ENCODE measurements around the gene KCNG4. TPM values are rescaled to one million over a fixed set of nuclear protein-coding genes. Genes with fewer than 3 reads are reported as not detected.

The KCNG4 gene
- total and polyA plus RNA-seq, 2 of the 8 experiments (the other 6 are each of a cell fraction or from before 2014, with no cell fraction given), result not detected

DNA sequence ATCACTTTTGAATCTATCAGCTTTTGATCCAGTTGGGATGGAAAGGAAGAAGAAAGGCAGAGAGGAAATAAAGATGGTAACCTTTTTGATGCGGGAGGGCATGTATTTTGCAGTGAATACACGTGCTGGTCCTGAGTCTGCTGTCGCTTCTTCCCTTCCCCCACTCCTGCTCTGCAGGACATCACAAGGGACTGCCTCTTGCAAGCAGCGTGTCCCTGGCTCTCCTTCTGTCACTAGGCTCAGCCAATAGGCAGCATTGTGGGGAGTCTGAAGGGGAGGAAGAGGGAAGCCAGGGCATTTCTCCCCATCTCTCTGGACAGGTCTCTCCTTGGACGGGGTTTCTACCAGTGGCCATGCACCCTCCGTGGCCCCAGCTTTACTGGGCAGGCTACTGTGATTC is 39.2 kb upstream of the KCNG4 start:
- Histone ChIP-seq H3K27ac (ENCODE audit: low read depth, low read length) (no peak overlapping the region), H3K4me3 (ENCODE audit: extremely low read depth in 1 of 4, insufficient read depth in 2 of 4, low read depth in 3 of 4, low read length in 4 of 4) (no peak overlapping the region), H2AFZ (ENCODE audit: low read length) (peak overlapping the region; percentile 78; the same call in 1 of the 2 replicates), H3K36me3 (ENCODE audit: control insufficient read depth in 2 of 4, insufficient read depth in 4 of 4, low read length in 3 of 4) (no peaks in the 10 kb centered on the region), H2BK5ac (ENCODE audit: low read depth, low read length) (peak overlapping the region; percentile 4; the same call in 1 of the 2 replicates), H4K5ac (ENCODE audit: insufficient read length, low read depth, low read length) (no peak overlapping the region), H3K4me2 (ENCODE audit: insufficient read depth in 1 of 2, low read depth in 2 of 2, low read length in 2 of 2) (peak overlapping the region in 1 of 2 experiments; percentile 30; a peak in 3 of 4 replicates), H2AK5ac (ENCODE audit: low read depth, low read length) (no peak overlapping the region), H3K9me3 (ENCODE audit: insufficient read depth in 2 of 2, low read depth in 1 of 2, low read length in 1 of 2) (no peaks in the 10 kb centered on the region), H4K8ac (ENCODE audit: extremely low read depth, insufficient read depth, low read length) (no peak overlapping the region), H3K4me1 (replicated peaks in 1 of 4; ENCODE audit: control insufficient read depth in 3 of 4, insufficient read depth in 4 of 4, low read length in 3 of 4) (peaks cover 5 to 16% (median 10%) of the 10 kb centered on the region in 4 experiments), H4K20me1 (replicated peaks in 1 of 2; ENCODE audit: control insufficient read depth in 1 of 2, insufficient read depth in 2 of 2, low read length in 2 of 2) (no peaks in the 10 kb centered on the region), H4K91ac (replicated peaks; ENCODE audit: insufficient read length, low read length) (no peak overlapping the region), H2BK20ac (ENCODE audit: low read length) (peak overlapping the region; percentile 80), H3K79me1 (ENCODE audit: low read depth, low read length) (no peaks in the 10 kb centered on the region), H3K23me2 (ENCODE audit: low read depth, low read length) (no peaks in the 10 kb centered on the region), H3K9ac (replicated peaks in 1 of 4; ENCODE audit: extremely low read depth in 1 of 4, low read depth in 3 of 4, low read length in 3 of 4) (no peak overlapping the region), H3K18ac (ENCODE audit: extremely low read depth, low read length) (peak overlapping the region; percentile 85; the same call in 1 of the 2 replicates), H3K27me3 (replicated peaks in 1 of 4; ENCODE audit: control insufficient read depth in 3 of 4, extremely low read depth in 1 of 4, insufficient read depth in 3 of 4, low read length in 3 of 4) (no peaks in the 10 kb centered on the region; a peak in 2 of 7 replicates), H3K79me2 (ENCODE audit: control insufficient read depth in 1 of 2, insufficient read depth in 2 of 2, low read length in 2 of 2) (no peaks in the 10 kb centered on the region), H2BK120ac (replicated peaks; ENCODE audit: low read depth, low read length) (no peak overlapping the region), H3K23ac (ENCODE audit: insufficient read length) (no peak overlapping the region), H3K56ac (replicated peaks; ENCODE audit: insufficient read length, low read depth, low read length) (no peak overlapping the region), H3K14ac (ENCODE audit: insufficient read length) (no peak overlapping the region), H3K4ac (replicated peaks; ENCODE audit: insufficient read length, low read depth, low read length) (no peak overlapping the region), H2BK12ac (ENCODE audit: low read depth, low read length) (peak overlapping the region; percentile 2; the same call in 1 of the 2 replicates), H2BK15ac (ENCODE audit: low read length) (0 out of 2 replicates have a peak overlapping the region, but pooled peaks have one; percentile 81)
- TF ChIP-seq EGR1 (IDR thresholded peaks at IDR 0.05; ENCODE audit: borderline replicate concordance, low read depth, low read length) (no peak), TBP (IDR thresholded peaks at IDR 0.05; ENCODE audit: low read depth, low read length) (0 out of 2 replicates have a peak, but pooled peaks have one; percentile 14), CEBPB (IDR thresholded peaks at IDR 0.05; ENCODE audit: low read depth, low read length) (no peak)
- TF ChIP-seq, protein P1, sequence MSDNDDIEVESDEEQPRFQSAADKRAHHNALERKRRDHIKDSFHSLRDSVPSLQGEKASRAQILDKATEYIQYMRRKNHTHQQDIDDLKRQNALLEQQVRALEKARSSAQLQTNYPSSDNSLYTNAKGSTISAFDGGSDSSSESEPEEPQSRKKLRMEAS (IDR thresholded peaks at IDR 0.05), result peak; percentile 86
- ChIA-PET POLR2A (ENCODE audit: partially characterized antibody) (interaction anchor here (1.3 kb wide), 1 partner anchor 90 kb away, joined by 3 read pairs; the partner anchor contains the start of gene ATP2C2), CTCF (ENCODE audit: partially characterized antibody) (interaction anchor here (1.2 to 12.7 kb wide), 13 partner anchors 15 to 208 kb away, joined by 3 to 212 read pairs (median 7); partner anchors contain the start of gene ATP2C2)
- 8% methylated on average over 5 of the region's 6 CpGs; no CpG with 5 or more reads in 1 of the 2 experiments for WGBS, 2 experiments (ENCODE audit: extremely low coverage in 1 of 2, insufficient coverage in 1 of 2, insufficient read length in 1 of 2, insufficient replicate concordance in 2 of 2, low coverage in 1 of 2, low lambda C conversion rate in 2 of 2, missing lambda C conversion rate in 1 of 2)
- DNase-seq (ENCODE audit: low read depth in 1 of 2, low spot score in 2 of 2) (no peak), FAIRE-seq (no peak)

Measured in H1 (cell line).